ENCODE measurements around the gene ZDHHC5. TPM values are rescaled to one million over a fixed set of nuclear protein-coding genes. Genes with fewer than 3 reads are reported as not detected.

ZDHHC5 gene
- total and polyA plus RNA-seq, 2 of the 13 experiments (the other 11 are each of a cell fraction or from before 2014, with no cell fraction given), result 26.6 to 34.0 TPM

DNA sequence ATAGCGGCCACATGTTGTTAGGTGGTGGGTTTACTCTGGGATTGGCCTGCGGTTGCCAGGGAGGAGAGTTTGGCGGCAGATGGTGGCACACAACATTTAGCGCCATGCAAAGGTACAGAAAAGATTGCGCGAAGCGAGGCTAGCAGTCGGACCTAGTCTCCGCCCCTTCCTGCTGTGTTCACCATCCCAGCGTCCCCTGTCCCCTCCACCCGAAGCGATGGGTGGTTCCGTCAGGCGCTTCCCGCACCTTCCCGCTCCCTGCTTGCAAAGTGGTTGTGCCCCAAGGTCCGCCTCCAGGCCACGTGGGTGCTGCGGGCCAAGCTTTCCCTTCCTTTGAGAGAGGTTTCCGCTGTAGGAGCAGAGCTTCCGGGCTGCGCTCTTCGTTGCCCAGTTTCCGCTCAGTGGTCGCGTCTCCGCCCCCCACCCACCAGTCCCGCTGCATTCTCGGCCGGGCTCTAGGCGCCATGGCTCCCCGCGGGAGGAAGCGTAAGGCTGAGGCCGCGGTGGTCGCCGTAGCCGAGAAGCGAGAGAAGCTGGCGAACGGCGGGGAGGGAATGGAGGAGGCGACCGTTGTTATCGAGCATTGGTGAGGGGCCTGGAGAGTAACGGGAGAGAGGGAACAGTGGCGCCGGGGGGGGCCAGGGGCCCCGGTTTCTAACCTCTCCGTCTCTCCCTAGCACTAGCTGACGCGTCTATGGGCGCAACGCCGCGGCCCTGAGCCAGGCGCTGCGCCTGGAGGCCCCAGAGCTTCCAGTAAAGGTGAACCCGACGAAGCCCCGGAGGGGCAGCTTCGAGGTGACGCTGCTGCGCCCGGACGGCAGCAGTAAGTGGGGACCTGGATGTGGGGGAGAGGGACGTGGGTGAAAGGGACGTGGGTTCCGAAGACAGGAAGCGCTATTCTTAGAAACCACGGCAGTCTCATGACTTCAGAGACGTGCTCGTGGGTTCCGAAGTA is 73.5 kb downstream of the ZDHHC5 start, which contains the start of gene SELENOH (continued):
- TF ChIP-seq, protein P1, sequence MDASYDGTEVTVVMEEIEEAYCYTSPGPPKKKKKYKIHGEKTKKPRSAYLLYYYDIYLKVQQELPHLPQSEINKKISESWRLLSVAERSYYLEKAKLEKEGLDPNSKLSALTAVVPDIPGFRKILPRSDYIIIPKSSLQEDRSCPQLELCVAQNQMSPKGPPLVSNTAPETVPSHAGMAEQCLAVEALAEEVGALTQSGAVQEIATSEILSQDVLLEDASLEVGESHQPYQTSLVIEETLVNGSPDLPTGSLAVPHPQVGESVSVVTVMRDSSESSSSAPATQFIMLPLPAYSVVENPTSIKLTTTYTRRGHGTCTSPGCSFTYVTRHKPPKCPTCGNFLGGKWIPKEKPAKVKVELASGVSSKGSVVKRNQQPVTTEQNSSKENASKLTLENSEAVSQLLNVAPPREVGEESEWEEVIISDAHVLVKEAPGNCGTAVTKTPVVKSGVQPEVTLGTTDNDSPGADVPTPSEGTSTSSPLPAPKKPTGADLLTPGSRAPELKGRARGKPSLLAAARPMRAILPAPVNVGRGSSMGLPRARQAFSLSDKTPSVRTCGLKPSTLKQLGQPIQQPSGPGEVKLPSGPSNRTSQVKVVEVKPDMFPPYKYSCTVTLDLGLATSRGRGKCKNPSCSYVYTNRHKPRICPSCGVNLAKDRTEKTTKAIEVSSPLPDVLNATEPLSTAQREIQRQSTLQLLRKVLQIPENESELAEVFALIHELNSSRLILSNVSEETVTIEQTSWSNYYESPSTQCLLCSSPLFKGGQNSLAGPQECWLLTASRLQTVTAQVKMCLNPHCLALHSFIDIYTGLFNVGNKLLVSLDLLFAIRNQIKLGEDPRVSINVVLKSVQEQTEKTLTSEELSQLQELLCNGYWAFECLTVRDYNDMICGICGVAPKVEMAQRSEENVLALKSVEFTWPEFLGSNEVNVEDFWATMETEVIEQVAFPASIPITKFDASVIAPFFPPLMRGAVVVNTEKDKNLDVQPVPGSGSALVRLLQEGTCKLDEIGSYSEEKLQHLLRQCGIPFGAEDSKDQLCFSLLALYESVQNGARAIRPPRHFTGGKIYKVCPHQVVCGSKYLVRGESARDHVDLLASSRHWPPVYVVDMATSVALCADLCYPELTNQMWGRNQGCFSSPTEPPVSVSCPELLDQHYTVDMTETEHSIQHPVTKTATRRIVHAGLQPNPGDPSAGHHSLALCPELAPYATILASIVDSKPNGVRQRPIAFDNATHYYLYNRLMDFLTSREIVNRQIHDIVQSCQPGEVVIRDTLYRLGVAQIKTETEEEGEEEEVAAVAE (CRISPR knock-in tag; IDR thresholded peaks at IDR 0.05; ENCODE audit: borderline replicate concordance), result peak; percentile 66; the same call in 1 of the 2 replicates
- TF ChIP-seq KMT2A (CRISPR knock-in tag; IDR thresholded peaks at IDR 0.05) (peak; percentile 79; the same call in 1 of the 2 replicates), ZNF33A (CRISPR knock-in tag; IDR thresholded peaks at IDR 0.05; ENCODE audit: borderline replicate concordance) (no peak), HNRNPUL1 (IDR thresholded peaks at IDR 0.05; ENCODE audit: low read depth, low read length) (no peak), ZNF878 (CRISPR knock-in tag; IDR thresholded peaks at IDR 0.05) (peak; percentile 60; the same call in 1 of the 2 replicates), ZNF274 (CRISPR knock-in tag; IDR thresholded peaks at IDR 0.05) (peak; percentile 40; the same call in 1 of the 2 replicates), CENPX (CRISPR knock-in tag; IDR thresholded peaks at IDR 0.05) (no peak), PPARG (CRISPR knock-in tag; conservative IDR thresholded peaks at IDR 0.05) (no peak), ZNF644 (CRISPR knock-in tag; IDR thresholded peaks at IDR 0.05; ENCODE audit: low read depth) (no peak), ARNTL (CRISPR knock-in tag; IDR thresholded peaks at IDR 0.05) (0 out of 2 replicates have a peak, but pooled peaks have one; percentile 44), KLF15 (CRISPR knock-in tag; IDR thresholded peaks at IDR 0.05; ENCODE audit: borderline replicate concordance) (no peak), ZBTB21 (CRISPR knock-in tag; IDR thresholded peaks at IDR 0.05) (no peak), GTF2F1 (IDR thresholded peaks at IDR 0.05; ENCODE audit: low read length) (no peak), ZNF138 (CRISPR knock-in tag; IDR thresholded peaks at IDR 0.05; ENCODE audit: low read depth) (0 out of 2 replicates have a peak, but pooled peaks have one; percentile 49), NR2F6 (IDR thresholded peaks at IDR 0.05) (no peak), NR2F6 (CRISPR knock-in tag; IDR thresholded peaks at IDR 0.05) (peak; percentile 55; the same call in 1 of the 2 replicates), ZKSCAN1 (IDR thresholded peaks at IDR 0.05; ENCODE audit: low read length) (no peak), DR1 (CRISPR knock-in tag; IDR thresholded peaks at IDR 0.05) (peak; percentile 68), IRX3 (CRISPR knock-in tag; IDR thresholded peaks at IDR 0.05; ENCODE audit: borderline replicate concordance, low read depth) (no peak), ZNF10 (CRISPR knock-in tag; IDR thresholded peaks at IDR 0.05; ENCODE audit: borderline replicate concordance, low read depth) (no peak), ZNF484 (CRISPR knock-in tag; IDR thresholded peaks at IDR 0.05; ENCODE audit: borderline replicate concordance, low read depth) (no peak)
- TF ChIP-seq, protein P2, sequence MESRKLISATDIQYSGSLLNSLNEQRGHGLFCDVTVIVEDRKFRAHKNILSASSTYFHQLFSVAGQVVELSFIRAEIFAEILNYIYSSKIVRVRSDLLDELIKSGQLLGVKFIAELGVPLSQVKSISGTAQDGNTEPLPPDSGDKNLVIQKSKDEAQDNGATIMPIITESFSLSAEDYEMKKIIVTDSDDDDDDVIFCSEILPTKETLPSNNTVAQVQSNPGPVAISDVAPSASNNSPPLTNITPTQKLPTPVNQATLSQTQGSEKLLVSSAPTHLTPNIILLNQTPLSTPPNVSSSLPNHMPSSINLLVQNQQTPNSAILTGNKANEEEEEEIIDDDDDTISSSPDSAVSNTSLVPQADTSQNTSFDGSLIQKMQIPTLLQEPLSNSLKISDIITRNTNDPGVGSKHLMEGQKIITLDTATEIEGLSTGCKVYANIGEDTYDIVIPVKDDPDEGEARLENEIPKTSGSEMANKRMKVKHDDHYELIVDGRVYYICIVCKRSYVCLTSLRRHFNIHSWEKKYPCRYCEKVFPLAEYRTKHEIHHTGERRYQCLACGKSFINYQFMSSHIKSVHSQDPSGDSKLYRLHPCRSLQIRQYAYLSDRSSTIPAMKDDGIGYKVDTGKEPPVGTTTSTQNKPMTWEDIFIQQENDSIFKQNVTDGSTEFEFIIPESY (CRISPR knock-in tag; IDR thresholded peaks at IDR 0.05), result peak; percentile 95; the same call in 1 of the 2 replicates
- TF ChIP-seq, protein P3, sequence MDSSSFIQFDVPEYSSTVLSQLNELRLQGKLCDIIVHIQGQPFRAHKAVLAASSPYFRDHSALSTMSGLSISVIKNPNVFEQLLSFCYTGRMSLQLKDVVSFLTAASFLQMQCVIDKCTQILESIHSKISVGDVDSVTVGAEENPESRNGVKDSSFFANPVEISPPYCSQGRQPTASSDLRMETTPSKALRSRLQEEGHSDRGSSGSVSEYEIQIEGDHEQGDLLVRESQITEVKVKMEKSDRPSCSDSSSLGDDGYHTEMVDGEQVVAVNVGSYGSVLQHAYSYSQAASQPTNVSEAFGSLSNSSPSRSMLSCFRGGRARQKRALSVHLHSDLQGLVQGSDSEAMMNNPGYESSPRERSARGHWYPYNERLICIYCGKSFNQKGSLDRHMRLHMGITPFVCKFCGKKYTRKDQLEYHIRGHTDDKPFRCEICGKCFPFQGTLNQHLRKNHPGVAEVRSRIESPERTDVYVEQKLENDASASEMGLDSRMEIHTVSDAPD (CRISPR knock-in tag; IDR thresholded peaks at IDR 0.05), result no peak
